Measurements from ENCODE around the gene ZSWIM6.

DNA sequence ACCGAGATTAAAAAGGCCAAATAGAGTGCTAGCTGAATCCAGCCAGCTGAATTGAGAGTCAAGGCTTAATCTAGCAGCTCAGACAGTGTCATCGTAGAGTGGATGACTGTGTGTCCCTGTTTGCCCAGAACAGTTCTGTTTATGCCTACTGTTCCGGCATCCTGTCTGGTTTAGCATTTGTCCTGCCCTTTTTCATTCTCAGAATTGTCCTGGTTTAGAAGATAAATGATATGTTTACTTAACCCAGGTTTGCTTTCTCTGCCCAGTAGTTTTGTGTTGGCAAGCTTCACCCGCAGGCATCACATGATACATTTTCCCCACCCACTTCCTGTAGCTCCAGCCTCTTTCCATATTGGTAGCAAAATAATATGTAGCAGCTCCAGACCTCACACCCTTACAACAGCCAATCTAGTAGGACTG lies 41.3 kb upstream of the ZSWIM6 start:
- TF ChIP-seq, protein P1, sequence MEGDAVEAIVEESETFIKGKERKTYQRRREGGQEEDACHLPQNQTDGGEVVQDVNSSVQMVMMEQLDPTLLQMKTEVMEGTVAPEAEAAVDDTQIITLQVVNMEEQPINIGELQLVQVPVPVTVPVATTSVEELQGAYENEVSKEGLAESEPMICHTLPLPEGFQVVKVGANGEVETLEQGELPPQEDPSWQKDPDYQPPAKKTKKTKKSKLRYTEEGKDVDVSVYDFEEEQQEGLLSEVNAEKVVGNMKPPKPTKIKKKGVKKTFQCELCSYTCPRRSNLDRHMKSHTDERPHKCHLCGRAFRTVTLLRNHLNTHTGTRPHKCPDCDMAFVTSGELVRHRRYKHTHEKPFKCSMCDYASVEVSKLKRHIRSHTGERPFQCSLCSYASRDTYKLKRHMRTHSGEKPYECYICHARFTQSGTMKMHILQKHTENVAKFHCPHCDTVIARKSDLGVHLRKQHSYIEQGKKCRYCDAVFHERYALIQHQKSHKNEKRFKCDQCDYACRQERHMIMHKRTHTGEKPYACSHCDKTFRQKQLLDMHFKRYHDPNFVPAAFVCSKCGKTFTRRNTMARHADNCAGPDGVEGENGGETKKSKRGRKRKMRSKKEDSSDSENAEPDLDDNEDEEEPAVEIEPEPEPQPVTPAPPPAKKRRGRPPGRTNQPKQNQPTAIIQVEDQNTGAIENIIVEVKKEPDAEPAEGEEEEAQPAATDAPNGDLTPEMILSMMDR (IDR thresholded peaks at IDR 0.05): no peak
- no peak for TF ChIP-seq POLR2A (IDR thresholded peaks at IDR 0.05)

Measured in Peyer's patch (tissue), 4 donors.